Measurements from ENCODE around the gene TENM4.

DNA sequence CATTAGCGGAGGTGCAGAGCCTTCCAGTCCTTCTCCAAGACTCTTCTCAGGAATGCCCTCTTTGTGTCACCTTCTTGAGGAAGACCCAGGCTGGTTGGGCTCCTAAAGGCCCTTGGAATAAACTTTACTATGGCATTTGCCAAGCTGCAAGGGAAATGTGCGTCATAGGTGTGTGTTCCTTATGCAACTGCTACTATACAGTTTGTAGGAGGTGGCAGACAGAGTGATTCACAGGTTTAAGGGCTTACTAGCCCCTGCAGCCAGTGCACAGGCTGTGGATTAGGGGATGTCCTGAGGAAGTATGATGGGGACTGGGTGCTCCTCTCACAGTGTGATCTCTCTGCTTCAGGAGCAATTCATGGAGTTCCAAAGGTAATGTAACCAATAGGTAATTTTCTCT lies 74.6 kb downstream of the TENM4 start:
- TF ChIP-seq EZH2 (IDR thresholded peaks at IDR 0.05) (no peak), POLR2AphosphoS5 (IDR thresholded peaks at IDR 0.05; ENCODE audit: borderline replicate concordance, low read depth, low read length) (no peak), FOXP2 (optimal IDR thresholded peaks at IDR 0.05; ENCODE audit: control extremely low read depth, extremely low read length, insufficient read depth) (no peak)
